ENCODE results near the gene INPP5B. TPM values are rescaled to one million over a fixed set of nuclear protein-coding genes. Genes with fewer than 3 reads are reported as not detected.

The INPP5B gene
- total and polyA plus RNA-seq, 10 of the 15 experiments (the other 5 are each of a cell fraction or from before 2014, with no cell fraction given), result 10.9 to 54.4 (median 26.9) TPM

GRCh38 chr1:37951041-37951782 lies 4.4 kb upstream of the INPP5B start:
- RAD21 ChIA-PET (ENCODE audit: unreplicated experiment), result no interaction called here
- Histone ChIP-seq H3K4me1 (ENCODE audit: control insufficient read depth, insufficient read depth, low read length) (peaks cover 27% of the 10 kb centered on the region), H3K9me3 (replicated peaks; ENCODE audit: control insufficient read depth, insufficient read depth, low read length) (no peaks in the 10 kb centered on the region; the same call in 2 of the 3 replicates), H4K20me1 (ENCODE audit: control insufficient read depth, insufficient read depth) (no peaks in the 10 kb centered on the region), H3K27me3 (replicated peaks in 1 of 2; ENCODE audit: control insufficient read depth in 2 of 2, insufficient read depth in 2 of 2, low read length in 1 of 2) (no peaks in the 10 kb centered on the region), H3K4me3 (no peak overlapping the region), H2AFZ (ENCODE audit: control insufficient read depth, low read depth, low read length) (no peak overlapping the region), H3K9ac (ENCODE audit: control insufficient read depth, insufficient read depth, low read length) (no peak overlapping the region), H3K36me3 (ENCODE audit: control insufficient read depth in 2 of 2, insufficient read depth in 2 of 2, low read length in 1 of 2) (peaks cover 0 to 4% of the 10 kb centered on the region in 2 experiments; a peak in 2 of 4 replicates), H3K27ac (ENCODE audit: control insufficient read depth, insufficient read depth) (no peak overlapping the region), H3K4me2 (ENCODE audit: control insufficient read depth, insufficient read depth) (no peak overlapping the region), H3K79me2 (ENCODE audit: control insufficient read depth, insufficient read depth, low read length) (peaks cover 2% of the 10 kb centered on the region; the same call in 1 of the 2 replicates)
- SMC1A ChIA-PET (ENCODE audit: uncharacterized antibody, unreplicated experiment), result interaction anchor here (0.8 to 2.0 kb wide), 4 partner anchors 9 to 63 kb away, joined by 3 to 8 read pairs (median 4); no protein-coding TSS in a partner anchor
- intact Hi-C loops (cut with micrococcal nuclease; ENCODE audit: unreplicated experiment), result no loop called here
- DNase-seq (ENCODE audit: low read depth, low spot score) (no peak), ATAC-seq (no peak), FAIRE-seq (no peak)
- TF ChIP-seq SPI1 (IDR thresholded peaks at IDR 0.05; ENCODE audit: borderline replicate concordance, insufficient read depth, low read depth, low read length), result peak; percentile 62
- no peak for TF ChIP-seq POU2F2 (IDR thresholded peaks at IDR 0.05; ENCODE audit: borderline replicate concordance, low read depth, low read length)
- no peak for TF ChIP-seq ZBTB40 (IDR thresholded peaks at IDR 0.05; ENCODE audit: borderline replicate concordance)
- TF ChIP-seq BCL11A (IDR thresholded peaks at IDR 0.05; ENCODE audit: low read depth, low read length), result no peak
- TF ChIP-seq POLR2A (IDR thresholded peaks at IDR 0.05; ENCODE audit: low read depth, low read length), result no peak
- no peak for TF ChIP-seq CEBPB (IDR thresholded peaks at IDR 0.05; ENCODE audit: borderline replicate concordance in 1 of 2, low read depth in 2 of 2, low read length in 2 of 2)
- TF ChIP-seq IRF5 (IDR thresholded peaks at IDR 0.05; ENCODE audit: borderline replicate concordance), result no peak
- TF ChIP-seq RUNX3 (IDR thresholded peaks at IDR 0.05; ENCODE audit: low read length), result no peak
- TF ChIP-seq E2F8 (IDR thresholded peaks at IDR 0.05; ENCODE audit: low read depth, partially characterized antibody), result no peak
- BruUV-seq (replicated peaks), result no TSS peak
- POLR2A ChIA-PET, result interaction anchor here (0.6 to 1.4 kb wide), 3 partner anchors 20 to 250 kb away, joined by 3 to 5 read pairs (median 4); no protein-coding TSS in a partner anchor
- in situ Hi-C loops (cut with MboI), result no loop called here
- 67% methylated on average over 11 of the region's 11 CpGs for WGBS (ENCODE audit: insufficient coverage, insufficient replicate concordance, low lambda C conversion rate, missing lambda C conversion rate)
- CTCF ChIA-PET, result interaction anchor here (2.0 to 2.4 kb wide), 2 partner anchors 11 to 39 kb away, joined by 6 to 7 read pairs; partner anchors contain the start of gene SF3A3
